ENCODE measurements around the gene TMEM219.

DNA sequence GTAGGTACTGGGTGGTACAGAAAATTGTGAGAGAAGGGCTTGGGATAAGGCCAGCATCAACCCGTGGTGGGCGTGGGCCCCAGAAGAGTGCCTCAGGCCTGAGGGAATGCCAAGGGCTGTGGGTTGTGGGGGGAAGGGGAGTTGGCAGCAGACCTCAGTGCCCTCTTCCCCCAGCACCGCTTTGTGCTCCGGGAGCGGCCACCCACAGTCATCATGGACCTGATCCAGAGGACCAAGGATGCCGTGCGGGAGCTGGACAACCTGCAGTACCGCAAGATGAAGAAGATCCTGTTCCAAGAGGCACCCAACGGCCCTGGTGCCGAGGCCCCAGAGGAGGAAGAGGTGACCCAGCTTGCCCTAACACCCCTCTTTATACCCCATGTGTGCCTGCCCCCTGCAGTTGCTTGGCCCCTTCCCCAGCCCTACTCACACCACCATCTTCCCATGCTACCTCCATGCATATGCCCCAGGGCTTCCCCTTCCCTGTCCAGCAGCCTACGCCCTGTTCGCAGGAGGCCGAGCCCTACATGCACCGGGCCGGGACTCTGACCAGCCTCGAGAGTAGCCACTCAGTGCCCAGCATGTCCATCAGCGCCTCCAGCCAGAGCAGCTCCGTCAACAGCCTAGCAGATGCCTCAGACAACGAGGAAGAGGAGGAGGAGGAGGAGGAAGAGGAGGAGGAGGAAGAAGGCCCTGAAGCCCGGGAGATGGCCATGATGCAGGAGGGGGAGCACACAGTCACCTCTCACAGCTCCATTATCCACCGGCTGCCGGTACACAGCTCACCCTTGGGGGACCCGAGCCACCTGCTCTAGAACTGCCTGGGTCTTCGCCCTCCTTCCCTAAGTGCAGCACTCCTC, 20.9 kb downstream of the TMEM219 start:
- TF ChIP-seq POLR2A (IDR thresholded peaks at IDR 0.05; ENCODE audit: low read depth, low read length) (no peak), TAF1 (IDR thresholded peaks at IDR 0.05; ENCODE audit: borderline replicate concordance, low read depth, low read length) (no peak)
